Measurements from ENCODE around the gene TSHZ3. TPM values are rescaled to one million over a fixed set of nuclear protein-coding genes. Genes with fewer than 3 reads are reported as not detected.

TSHZ3 gene
- total and polyA plus RNA-seq, 9 of the 15 experiments (the other 6 are each of a cell fraction or from before 2014, with no cell fraction given) = 0.03 to 0.13 (median 0.05) TPM; not detected in 5

- TF ChIP-seq ZBTB49 (CRISPR knock-in tag; IDR thresholded peaks at IDR 0.05; ENCODE audit: borderline replicate concordance) (no peak), ZNF316 (IDR thresholded peaks at IDR 0.05) (no peak), ZFP36 (IDR thresholded peaks at IDR 0.05; ENCODE audit: low read depth, low read length, partially characterized antibody) (no peak), NFYB (IDR thresholded peaks at IDR 0.05; ENCODE audit: extremely low read depth, insufficient read length) (no peak), XRCC3 (IDR thresholded peaks at IDR 0.05) (no peak)
Measured at GRCh38 chr19:31306006-31306753, 43.1 kb downstream of the TSHZ3 start (continued).

GRCh38 chr19:31304831-31305312 lies 44.4 kb downstream of the TSHZ3 start:
- CTCF ChIA-PET (ENCODE audit: low intra/inter-chr PET ratio) = no interaction called here
- DNase-seq (ENCODE audit: extremely low read depth in 1 of 4, low spot score in 3 of 4) = no peak

More at GRCh38 chr19:31304831-31305312, 44.4 kb downstream of the TSHZ3 start:
- TF ChIP-seq DNMT1 (IDR thresholded peaks at IDR 0.05) = no peak
- no peak for TF ChIP-seq CEBPB (tag; IDR thresholded peaks at IDR 0.05)
- no peak for TF ChIP-seq HMGN3 (IDR thresholded peaks at IDR 0.05; ENCODE audit: borderline replicate concordance, extremely low read depth, insufficient read length, low read depth, low read length)
- no peak for TF ChIP-seq DDX20 (tag; IDR thresholded peaks at IDR 0.05; ENCODE audit: low read depth)
- TF ChIP-seq ESRRB (CRISPR knock-in tag; IDR thresholded peaks at IDR 0.05; ENCODE audit: borderline replicate concordance) = no peak
- TF ChIP-seq FIP1L1 (IDR thresholded peaks at IDR 0.05; ENCODE audit: low read depth, low read length, poor library complexity, severe bottlenecking) = no peak
- TF ChIP-seq PCBP1 (IDR thresholded peaks at IDR 0.05; ENCODE audit: low read depth, low read length, poor library complexity, severe bottlenecking) = no peak
- TF ChIP-seq CBFB (CRISPR knock-in tag; IDR thresholded peaks at IDR 0.05) = no peak
- no peak for TF ChIP-seq TSC22D4 (tag; IDR thresholded peaks at IDR 0.05)
- no peak for TF ChIP-seq U2AF1 (optimal IDR thresholded peaks at IDR 0.05; ENCODE audit: low read depth, low read length)
- no peaks in the 10 kb centered on the region for H3K4me1 ChIP-seq (replicated peaks in 1 of 2; ENCODE audit: control insufficient read depth in 2 of 2, insufficient read depth in 2 of 2, low read length in 2 of 2)
- no peak overlapping the region for H3K9ac ChIP-seq (ENCODE audit: insufficient read depth in 1 of 2, low read depth in 2 of 2, low read length in 2 of 2)
- H3K27me3 ChIP-seq (ENCODE audit: control insufficient read depth in 2 of 2, insufficient read depth in 2 of 2, low read length in 2 of 2) = peaks cover 7 to 34% of the 10 kb centered on the region in 2 experiments; a peak in 3 of 5 replicates
- no peak overlapping the region for H3K27ac ChIP-seq (ENCODE audit: extremely low read depth, low read depth, low read length)
- H3K9me3 ChIP-seq (replicated peaks; ENCODE audit: control insufficient read depth, insufficient read depth, low read depth, low read length) = no peaks in the 10 kb centered on the region
- intact Hi-C loops (cut with micrococcal nuclease) (no loop called here), in situ Hi-C loops (cut with MboI) (no loop called here)
- H3K4me3 ChIP-seq = no peak overlapping the region
- H3K79me2 ChIP-seq (ENCODE audit: control insufficient read depth, insufficient read depth, low read length) = no peaks in the 10 kb centered on the region
- ATAC-seq (no peak), FAIRE-seq (no peak)
- 0% methylated on average over 8 of the region's 8 CpGs for WGBS (ENCODE audit: insufficient coverage, low coverage, missing lambda C conversion rate)
- no peaks in the 10 kb centered on the region for H4K20me1 ChIP-seq (replicated peaks; ENCODE audit: control insufficient read depth, insufficient read depth, low read length)
- no TSS peak for BruUV-seq (replicated peaks)
- H2AFZ ChIP-seq (ENCODE audit: low read depth, low read length) = no peak overlapping the region
- H3K36me3 ChIP-seq (ENCODE audit: control insufficient read depth, insufficient read depth, low read length) = no peaks in the 10 kb centered on the region
- no peak overlapping the region for H3K4me2 ChIP-seq (ENCODE audit: insufficient read depth, low read length)
- no peaks in the 10 kb centered on the region for H3K9me1 ChIP-seq (ENCODE audit: control insufficient read depth, insufficient read depth, low read length)
- POLR2A ChIA-PET = no interaction called here

All from K562 (cell line).